Neuronal stem cell (in vitro differentiated cells): ENCODE measurements around the gene GALNT12.

ENCODE experiments used
- DNase-seq: peaks from one replicate; pipeline ENCODE4 v3.0.0-alpha.2; 2013; ENCODE audit warnings: low spot score
- H2AFZ ChIP-seq: one replicate; pipeline ENCODE4 v1.6.1; 2013; ENCODE audit warnings: mild to moderate bottlenecking, low read length, inconsistent platforms
- H2AK5ac ChIP-seq: 2 replicates; pipeline ENCODE4 v1.6.1; 2013; ENCODE audit warnings: low read depth, mild to moderate bottlenecking, inconsistent platforms, low read length, moderate library complexity, mixed read lengths
- H2BK120ac ChIP-seq: 2 replicates; pipeline ENCODE4 v1.6.1; 2013; ENCODE audit warnings: low read depth, mild to moderate bottlenecking, inconsistent platforms, low read length, moderate library complexity, mixed read lengths
- H2BK12ac ChIP-seq: one replicate; pipeline ENCODE4 v1.6.1; 2013; ENCODE audit warnings: low read length, inconsistent platforms
- H2BK15ac ChIP-seq: 2 replicates; pipeline ENCODE4 v1.6.1; 2013; ENCODE audit warnings: mild to moderate bottlenecking, low read length, inconsistent platforms, mixed read lengths
- H2BK5ac ChIP-seq: one replicate; pipeline ENCODE4 v1.6.1; 2013; ENCODE audit warnings: inconsistent platforms, mild to moderate bottlenecking, low read length, moderate library complexity
- H3K14ac ChIP-seq: one replicate; pipeline ENCODE4 v1.6.1; 2013; ENCODE audit warnings: low read length, inconsistent platforms
- H3K18ac ChIP-seq: 2 replicates; pipeline ENCODE4 v1.6.1; 2013; ENCODE audit warnings: low read length, inconsistent platforms
- H3K23ac ChIP-seq: 2 replicates; pipeline ENCODE4 v1.6.1; 2013; ENCODE audit warnings: low read depth, mild to moderate bottlenecking, mixed read lengths, low read length, inconsistent platforms; ENCODE audit not compliant: poor library complexity
- H3K27ac ChIP-seq: replicated peaks from 3 replicates; pipeline ENCODE4 v1.5.1; 2013; ENCODE audit warnings: low read length, inconsistent platforms
- H3K27me3 ChIP-seq, 3 experiments: 2 replicates each; pipeline ENCODE4 v1.6.1; 2013; ENCODE audit warnings: low read length in 3 of 3, mild to moderate bottlenecking in 2 of 3, inconsistent platforms in 1 of 3, low read depth in 1 of 3, mixed read lengths in 1 of 3, moderate library complexity in 1 of 3; ENCODE audit not compliant: control insufficient read depth in 3 of 3, insufficient read depth in 3 of 3
- H3K36me3 ChIP-seq, 2 donors: replicated peaks in 1 of 2; 2 replicates each; pipeline ENCODE4 v1.6.1; 2013; ENCODE audit warnings: low read length in 2 of 2; ENCODE audit not compliant: control insufficient read depth in 2 of 2, insufficient read depth in 2 of 2
- H3K4ac ChIP-seq: 2 replicates; pipeline ENCODE4 v1.6.1; 2013; ENCODE audit warnings: inconsistent platforms, mild to moderate bottlenecking, low read length, moderate library complexity
- H3K4me1 ChIP-seq, 2 donors: 1 replicate in 1 of 2; 2 replicates in 1 of 2; pipeline ENCODE4 v1.6.1; 2013; ENCODE audit warnings: low read length in 2 of 2, low read depth in 1 of 2; ENCODE audit not compliant: control insufficient read depth in 2 of 2, insufficient read depth in 1 of 2
- H3K4me2 ChIP-seq: one replicate; pipeline ENCODE4 v1.6.1; 2013; ENCODE audit warnings: mild to moderate bottlenecking, low read length, inconsistent platforms; ENCODE audit not compliant: insufficient read depth, poor library complexity, severe bottlenecking
- H3K4me3 ChIP-seq, 2 donors: 2 replicates each; pipeline ENCODE4 v1.5.1; 2013; ENCODE audit warnings: low read length in 2 of 2, mild to moderate bottlenecking in 2 of 2, inconsistent platforms in 1 of 2, moderate library complexity in 1 of 2
- H3K79me1 ChIP-seq: one replicate; pipeline ENCODE4 v1.6.1; 2013; ENCODE audit warnings: low read depth, mild to moderate bottlenecking, inconsistent platforms, low read length, moderate library complexity
- H3K9ac ChIP-seq: one replicate; pipeline ENCODE4 v1.6.1; 2013; ENCODE audit warnings: mild to moderate bottlenecking, low read depth, low read length, inconsistent platforms; ENCODE audit not compliant: poor library complexity
- H3K9me3 ChIP-seq, 2 donors: replicated peaks in 1 of 2; 2 replicates each; pipeline versions ENCODE3 to v1.6.1; 2013; ENCODE audit warnings: low read length in 2 of 2, mild to moderate bottlenecking in 2 of 2, inconsistent platforms in 1 of 2, low read depth in 1 of 2, mixed read lengths in 1 of 2, moderate library complexity in 1 of 2; ENCODE audit not compliant: control insufficient read depth in 2 of 2, insufficient read depth in 1 of 2
- H4K8ac ChIP-seq: one replicate; pipeline ENCODE4 v1.6.1; 2013; ENCODE audit warnings: low read depth, mild to moderate bottlenecking, inconsistent platforms, low read length, moderate library complexity
- H4K91ac ChIP-seq: one replicate; pipeline ENCODE4 v1.6.1; 2013; ENCODE audit warnings: low read length, low read depth, mild to moderate bottlenecking, inconsistent platforms; ENCODE audit not compliant: poor library complexity
- WGBS, 2 donors: extraction: QIAGEN DNeasy Blood & Tissue Kit; methylation state at CpG; one replicate each; pipeline ENCODE4 v1.1.7; 2013; ENCODE audit warnings: missing lambda C conversion rate in 2 of 2, mixed read lengths in 1 of 2; ENCODE audit not compliant: insufficient read length in 2 of 2, insufficient replicate concordance in 1 of 2; ENCODE audit errors: extremely low coverage in 2 of 2; 5-methylcytosine and 5-hydroxymethylcytosine counted together

The GALNT12 gene

GRCh38 chr9:98773721-98774120, 33.7 kb upstream of the GALNT12 start:
- H3K4me3 ChIP-seq: no peak overlapping the region
- H2BK15ac ChIP-seq: no peak overlapping the region

GRCh38 chr9:98774746-98775145, 32.7 kb upstream of the GALNT12 start:
- Histone ChIP-seq H3K27ac (no peak overlapping the region), H3K23ac (no peak overlapping the region), H3K4me2 (no peak overlapping the region), H2BK5ac (no peak overlapping the region), H3K18ac (no peak overlapping the region), H3K9ac (no peak overlapping the region), H4K8ac (no peak overlapping the region), H2BK120ac (no peak overlapping the region), H3K4me1 (peaks cover 3 to 4% of the 10 kb centered on the region in 2 donors), H3K9me3 (peaks cover 0 to 2% of the 10 kb centered on the region in 2 donors), H3K4me3 (no peak overlapping the region), H3K36me3 (peaks cover 41 to 67% of the 10 kb centered on the region in 2 donors), H2AK5ac (no peak overlapping the region), H3K79me1 (no peaks in the 10 kb centered on the region), H3K4ac (no peak overlapping the region), H2BK12ac (no peak overlapping the region), H2AFZ (no peak overlapping the region), H4K91ac (no peak overlapping the region), H3K14ac (no peak overlapping the region), H2BK15ac (no peak overlapping the region), H3K27me3 (no peaks in the 10 kb centered on the region)
- no peak for DNase-seq
- no CpG with 5 or more reads among the region's 9 CpGs for WGBS, 2 donors

More at GRCh38 chr9:98773721-98774120, 33.7 kb upstream of the GALNT12 start:
- Histone ChIP-seq H3K14ac (no peak overlapping the region), H3K9me3 (peaks cover 0 to 2% of the 10 kb centered on the region in 2 donors), H2BK12ac (no peak overlapping the region), H3K23ac (no peak overlapping the region), H2BK120ac (no peak overlapping the region), H3K4me1 (no peaks in the 10 kb centered on the region), H3K36me3 (peaks cover 41 to 75% of the 10 kb centered on the region in 2 donors), H2BK5ac (no peak overlapping the region), H3K4me2 (no peak overlapping the region), H3K9ac (no peak overlapping the region), H3K27me3 (no peaks in the 10 kb centered on the region), H2AFZ (no peak overlapping the region), H3K79me1 (no peaks in the 10 kb centered on the region), H2AK5ac (no peak overlapping the region), H3K18ac (no peak overlapping the region), H3K4ac (no peak overlapping the region), H4K91ac (no peak overlapping the region), H3K27ac (no peak overlapping the region), H4K8ac (no peak overlapping the region)
- no CpG with 5 or more reads among the region's 15 CpGs for WGBS, 2 donors
- no peak for DNase-seq

- Histone ChIP-seq H3K4me3 (no peak overlapping the region), H3K4me1 (peaks cover 3 to 4% of the 10 kb centered on the region in 2 donors)
- no CpG with 5 or more reads among the region's 8 CpGs for WGBS, 2 donors
These were observed 31.5 kb upstream of the GALNT12 start for GRCh38 chr9:98775831-98776441.

GRCh38 chr9:98777618-98778017, 29.9 kb upstream of the GALNT12 start:
- no peak overlapping the region for H3K14ac ChIP-seq
- peaks cover 24 to 61% of the 10 kb centered on the region in 2 donors for H3K36me3 ChIP-seq
- H2BK12ac ChIP-seq: no peak overlapping the region
- H2BK5ac ChIP-seq: no peak overlapping the region
- no peak for DNase-seq
- no peak overlapping the region for H3K9ac ChIP-seq
- H3K23ac ChIP-seq: peak overlapping the region; percentile 20
- no peak overlapping the region for H2BK15ac ChIP-seq
- H3K18ac ChIP-seq: no peak overlapping the region
- H3K4me3 ChIP-seq: no peak overlapping the region
- no peak overlapping the region for H3K4ac ChIP-seq
- no peak overlapping the region for H2BK120ac ChIP-seq
- H3K27me3 ChIP-seq: no peaks in the 10 kb centered on the region
- no peak overlapping the region for H2AFZ ChIP-seq
- no peaks in the 10 kb centered on the region for H3K79me1 ChIP-seq
- H3K4me2 ChIP-seq: no peak overlapping the region
- no peaks in the 10 kb centered on the region for H3K9me3 ChIP-seq
- peaks cover 3 to 9% of the 10 kb centered on the region in 2 donors for H3K4me1 ChIP-seq
- no peak overlapping the region for H4K8ac ChIP-seq
- H4K91ac ChIP-seq: no peak overlapping the region
- no peak overlapping the region for H3K27ac ChIP-seq
- no peak overlapping the region for H2AK5ac ChIP-seq
- WGBS, 2 donors: no CpG with 5 or more reads among the region's 4 CpGs

More at GRCh38 chr9:98775831-98776441, 31.5 kb upstream of the GALNT12 start:
- Histone ChIP-seq H3K9me3 (peaks cover 0 to 2% of the 10 kb centered on the region in 2 donors), H3K36me3 (peaks cover 34 to 62% of the 10 kb centered on the region in 2 donors), H3K27me3 (no peaks in the 10 kb centered on the region), H2AFZ (no peak overlapping the region), H2BK5ac (no peak overlapping the region), H2BK12ac (no peak overlapping the region), H3K18ac (no peak overlapping the region), H2BK15ac (no peak overlapping the region), H2BK120ac (no peak overlapping the region), H2AK5ac (no peak overlapping the region), H3K23ac (no peak overlapping the region), H4K8ac (no peak overlapping the region), H3K4me2 (no peak overlapping the region), H3K9ac (no peak overlapping the region), H3K4ac (no peak overlapping the region), H3K79me1 (no peaks in the 10 kb centered on the region), H3K14ac (no peak overlapping the region), H4K91ac (no peak overlapping the region), H3K27ac (no peak overlapping the region)
- DNase-seq: peak; percentile 65
